ENCODE data around the gene ZNF530.

The ZNF530 gene

DNA sequence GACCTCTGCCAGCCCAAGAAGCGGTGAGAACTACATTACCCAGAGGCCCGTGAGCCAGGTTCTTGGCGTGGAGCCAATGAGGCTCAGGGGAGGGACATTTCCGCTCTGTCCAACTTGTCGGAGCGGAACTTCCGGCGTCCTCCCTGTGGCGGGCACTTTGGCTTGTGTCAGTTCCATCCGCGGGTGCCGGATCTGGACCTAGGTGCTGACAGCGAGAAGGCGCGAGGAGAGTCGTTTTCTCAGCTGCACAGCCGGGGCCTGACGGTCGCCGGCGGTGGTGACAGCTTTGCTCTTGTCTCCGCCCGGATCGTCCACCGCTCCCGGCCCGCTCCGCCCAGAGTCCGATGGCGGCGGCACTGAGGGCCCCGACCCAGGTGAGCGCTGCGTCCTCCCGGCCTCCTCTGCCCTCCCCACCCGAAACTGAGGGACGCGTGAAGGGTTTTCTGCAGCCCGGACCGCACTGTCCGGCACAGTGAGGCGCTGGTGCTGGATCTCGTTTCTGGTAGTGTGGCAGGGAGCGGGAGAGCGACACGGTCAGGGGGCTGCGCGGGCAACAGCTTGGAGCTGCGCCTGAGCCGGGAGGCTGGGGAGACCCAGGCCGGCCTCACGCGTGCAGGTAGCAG lies at the start of gene ZNF530:
TSS of gene ZNF530 (plus strand) at position 125 of the 623 bp plus-strand sequence. CDS start 4,461 bp downstream, outside the sequence.
- peak; percentile 5 for DNase-seq

DNA sequence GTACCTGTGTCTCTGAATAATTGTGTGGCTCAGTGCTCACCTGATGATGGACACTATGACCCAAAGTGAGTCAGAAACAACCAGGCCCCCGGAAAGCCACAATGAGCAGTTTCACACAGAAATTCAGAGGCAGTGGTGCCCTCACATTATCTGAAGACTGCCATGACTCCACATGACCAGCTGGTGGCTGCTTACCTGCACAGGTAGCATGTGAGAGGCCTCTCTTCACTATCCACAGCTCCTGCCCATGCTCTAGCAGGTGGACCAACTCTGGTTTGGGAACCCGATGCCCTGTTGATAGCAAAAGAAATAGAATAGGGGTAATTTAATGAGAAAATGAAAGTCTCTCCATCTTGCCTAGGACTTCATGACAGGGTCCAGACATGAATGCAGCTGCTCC lies 47.3 kb upstream of the ZNF530 start:
- no peak for DNase-seq

DNA sequence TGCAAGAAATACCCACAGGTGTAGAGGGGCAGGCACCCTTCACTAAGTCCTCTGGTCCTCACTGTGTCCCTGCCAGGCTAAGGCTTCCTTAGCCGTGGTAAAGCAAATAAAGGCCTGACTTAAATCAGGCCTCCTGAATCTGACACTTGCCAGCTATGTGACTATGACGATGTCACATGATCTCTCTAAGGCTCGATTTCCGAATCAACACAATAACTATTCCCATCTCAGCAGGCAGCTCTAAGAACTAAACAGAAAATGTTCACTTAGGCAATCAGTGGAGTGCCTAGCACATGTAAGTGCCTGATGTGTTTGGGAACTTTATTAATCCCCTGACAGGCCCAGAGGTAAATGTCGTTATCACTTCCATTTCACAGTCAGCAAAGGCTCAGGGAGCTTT lies 42.0 kb upstream of the ZNF530 start:
- DNase-seq: no peak

DNA sequence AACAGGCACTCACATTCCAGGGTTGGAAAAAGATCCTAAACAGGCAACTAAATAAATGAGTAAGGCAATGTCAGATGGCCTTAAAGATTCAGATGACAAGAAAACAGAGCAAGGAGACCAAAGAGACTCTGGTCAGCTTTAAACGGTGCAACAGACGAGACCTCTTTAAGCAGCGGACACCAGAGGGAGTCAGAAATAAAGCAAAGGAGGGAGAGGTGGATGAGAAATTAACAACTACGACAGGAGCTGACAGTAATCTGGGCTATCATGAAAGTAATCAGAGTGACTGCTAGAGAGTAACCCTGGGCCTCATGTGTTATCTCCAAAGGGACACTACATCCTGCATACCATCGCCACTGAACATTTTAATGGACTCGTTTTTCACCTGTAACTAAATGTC lies 41.2 kb upstream of the ZNF530 start:
- no peak for DNase-seq

DNA sequence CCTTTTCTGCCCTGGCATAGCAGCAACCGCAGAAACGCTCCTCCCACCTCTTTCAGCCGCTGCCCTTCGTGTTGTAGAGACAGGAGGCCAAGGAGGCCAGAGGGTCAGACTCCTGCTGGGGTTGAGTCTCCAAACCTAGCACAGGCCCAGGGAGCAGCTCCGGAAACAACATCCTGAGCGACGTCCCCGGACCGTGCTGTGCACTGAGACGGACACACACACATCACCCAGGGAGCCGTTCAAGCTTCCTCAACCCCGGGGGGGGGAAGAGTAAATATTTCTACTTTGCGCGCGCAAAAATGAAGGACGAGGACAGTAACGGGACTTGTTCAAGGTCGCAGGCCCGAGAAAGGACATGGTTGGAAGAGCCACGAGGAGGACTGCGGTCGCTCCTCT lies 40.7 kb upstream of the ZNF530 start:
- DNase-seq: no peak

DNA sequence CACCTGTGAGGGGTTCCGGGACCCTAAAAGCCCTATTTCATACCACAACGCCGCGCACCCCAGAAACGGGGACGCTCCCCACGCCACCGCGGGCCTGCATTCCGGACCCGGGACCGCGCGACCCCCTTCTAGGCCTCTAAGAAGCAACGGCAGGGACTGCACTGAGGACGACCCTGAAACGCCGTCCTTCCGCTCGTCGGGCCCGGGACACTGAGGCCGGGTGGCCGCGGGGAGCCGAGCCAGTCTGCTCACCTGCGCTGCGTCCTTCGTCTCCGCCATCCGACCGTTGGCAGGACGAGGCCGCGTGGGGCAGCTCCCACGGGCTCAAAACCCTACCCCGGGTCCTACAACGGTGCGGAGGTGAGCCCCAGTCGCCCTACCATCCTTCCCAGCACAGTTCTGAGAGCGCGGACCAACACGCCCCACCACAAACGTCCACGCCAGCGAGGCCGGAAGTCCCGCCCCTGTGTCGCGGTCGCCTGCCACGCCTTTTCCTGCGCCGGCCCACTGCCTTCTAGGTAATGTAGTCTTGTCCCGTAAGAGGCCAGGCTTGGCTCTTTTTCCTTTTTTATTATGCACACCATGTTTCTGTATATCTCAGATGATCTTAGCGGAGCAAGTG lies 40.2 kb upstream of the ZNF530 start, which contains the start of gene ZNF550:
TSS of gene ZNF550 (minus strand) at position 460 of the 622 bp plus-strand sequence. CDS start at position 279, 181 bp downstream.
- peak; percentile 19 for DNase-seq

DNA sequence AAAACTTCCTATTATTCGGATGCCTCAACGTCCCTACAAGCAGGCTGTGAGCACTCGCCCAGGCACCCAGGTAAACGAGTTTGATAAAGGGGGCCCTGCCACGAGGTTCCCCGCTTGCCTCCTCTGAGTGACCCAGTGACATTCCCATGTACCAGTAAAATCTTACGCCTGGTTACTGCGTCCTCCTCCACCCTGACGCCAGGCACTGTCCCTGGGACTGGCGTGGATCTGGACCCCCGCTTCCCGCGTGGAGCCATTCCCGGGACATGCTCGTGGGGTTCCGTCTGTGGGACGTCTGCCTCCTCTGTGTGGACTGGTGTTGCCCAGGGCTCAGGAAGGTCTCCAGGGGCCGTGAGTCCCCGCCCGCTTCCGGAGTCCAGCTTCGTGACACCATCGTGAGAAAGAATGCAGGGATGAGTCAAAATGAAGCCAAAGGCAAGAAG lies 39.6 kb upstream of the ZNF530 start:
- DNase-seq: no peak

DNA sequence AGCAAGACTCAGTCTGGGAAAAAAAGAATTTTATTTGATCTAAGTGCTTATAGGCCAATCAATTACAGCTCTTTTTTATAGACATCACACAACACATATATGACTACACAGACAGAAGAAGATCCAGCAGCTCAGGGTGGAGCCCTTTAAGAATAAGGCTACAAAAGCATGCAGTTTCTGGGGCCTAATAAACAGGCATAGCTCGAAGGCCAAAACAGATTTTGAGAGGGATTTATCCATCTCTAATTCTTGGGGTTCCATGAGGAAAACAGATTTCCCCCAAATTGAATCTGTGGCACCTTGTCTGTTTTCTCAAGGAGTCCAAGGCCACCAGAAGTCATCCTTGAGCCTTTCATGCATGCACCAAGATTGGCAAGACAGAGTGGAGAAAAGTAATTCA lies 36.1 kb upstream of the ZNF530 start:
- DNase-seq: no peak

DNA sequence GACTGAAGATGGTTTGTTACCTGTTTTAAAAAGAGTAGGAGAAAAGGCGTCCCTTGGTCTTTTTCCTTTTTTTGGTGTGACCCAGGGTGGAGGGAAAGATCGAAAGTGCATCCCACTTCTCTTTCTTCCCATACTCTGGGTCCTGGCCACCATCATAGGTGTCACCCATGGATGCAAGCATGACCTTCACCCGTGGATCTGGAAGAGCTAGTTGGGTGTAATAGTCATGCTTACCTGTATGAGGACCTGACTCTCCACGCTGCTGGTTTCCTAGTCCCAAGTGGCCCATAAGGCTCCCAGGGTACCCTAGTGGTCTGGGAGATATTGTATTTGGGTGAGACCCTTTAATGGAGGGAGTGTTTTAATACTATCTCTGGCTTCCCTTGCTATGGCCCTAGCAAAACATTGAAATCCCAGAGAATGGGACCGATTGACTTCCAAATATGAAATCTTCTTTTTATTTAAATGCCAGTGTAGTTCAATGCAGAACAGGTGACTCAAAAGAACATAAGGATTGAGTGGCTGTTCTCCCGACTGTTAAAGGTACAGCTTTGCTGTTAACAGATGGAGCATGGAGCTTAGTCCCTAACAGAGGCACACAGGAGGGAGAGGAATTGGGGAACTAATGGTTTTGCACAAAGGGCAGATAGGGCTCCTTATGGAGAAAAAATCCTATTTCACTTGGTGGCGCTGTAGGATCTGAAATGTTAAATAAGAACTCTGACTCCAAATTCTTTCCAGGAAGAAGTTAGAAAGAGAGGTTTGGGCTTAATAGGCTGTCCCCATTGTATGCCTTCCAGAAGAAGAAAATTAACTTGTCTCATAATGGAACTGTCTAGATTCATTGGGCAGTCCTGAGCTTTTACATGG lies 33.1 kb upstream of the ZNF530 start:
- DNase-seq: no peak

DNA sequence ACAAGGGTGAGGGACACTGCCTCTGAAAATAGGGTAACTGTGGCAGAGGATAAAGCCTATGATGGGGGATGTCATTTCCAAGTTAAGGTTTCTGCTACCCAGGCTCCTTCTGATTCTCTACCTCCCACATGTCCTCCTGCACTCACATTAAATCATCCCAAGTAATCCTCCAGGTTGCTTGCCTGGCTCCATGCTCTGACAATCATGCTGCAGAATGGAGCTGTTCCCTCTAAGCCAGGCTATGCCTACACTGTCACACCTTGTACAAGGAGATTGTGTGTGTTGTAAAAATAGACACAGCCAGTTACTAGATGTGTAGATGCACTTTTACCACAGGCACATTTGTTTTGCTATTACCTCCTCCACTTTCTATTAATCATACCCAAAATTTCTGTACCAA lies 29.0 kb upstream of the ZNF530 start:
- no peak for DNase-seq

DNA sequence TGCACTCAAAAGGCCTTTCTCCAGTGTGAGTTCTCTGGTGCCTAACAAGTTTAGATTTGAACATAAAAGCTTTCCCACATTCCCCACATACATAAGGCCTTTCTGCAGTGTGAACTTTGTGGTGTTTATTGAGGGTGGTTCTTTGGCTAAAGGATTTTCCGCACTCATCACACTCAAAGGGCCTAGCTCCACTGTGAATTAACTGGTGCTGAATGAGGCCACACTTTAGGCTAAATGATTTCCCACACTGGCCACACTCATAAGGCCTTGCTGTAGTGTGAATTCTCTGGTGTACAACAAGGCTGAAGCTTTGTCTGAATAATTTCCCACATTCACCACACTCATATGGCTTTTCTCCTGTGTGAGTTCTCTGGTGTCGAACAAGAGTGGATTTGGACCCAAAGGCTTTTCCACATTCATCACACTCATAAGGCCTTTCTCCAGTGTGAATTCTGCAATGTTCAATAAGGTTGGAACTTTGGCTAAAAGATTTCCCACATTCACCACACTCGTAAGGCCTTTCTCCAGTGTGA lies 27.2 kb upstream of the ZNF530 start:
- DNase-seq: no peak

DNA sequence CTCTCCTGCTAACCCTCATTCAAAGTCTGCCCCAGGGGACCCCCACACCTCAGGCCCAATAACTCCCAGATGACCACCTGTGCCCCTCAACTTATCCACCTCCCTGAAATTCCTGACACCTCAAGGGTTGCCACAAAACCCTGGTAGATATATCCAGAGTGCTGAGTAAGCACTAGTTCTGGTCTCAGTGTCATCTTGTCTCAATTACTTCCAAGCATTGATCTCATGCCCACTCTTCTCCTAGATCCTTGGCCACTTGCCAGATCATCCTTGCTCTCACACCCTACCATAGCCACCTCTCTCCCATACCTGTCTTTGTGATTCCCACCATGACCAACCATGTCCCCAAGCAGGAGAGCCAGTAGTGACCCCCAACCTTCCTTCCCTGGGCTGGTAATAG lies 23.0 kb upstream of the ZNF530 start:
- DNase-seq: no peak

DNA sequence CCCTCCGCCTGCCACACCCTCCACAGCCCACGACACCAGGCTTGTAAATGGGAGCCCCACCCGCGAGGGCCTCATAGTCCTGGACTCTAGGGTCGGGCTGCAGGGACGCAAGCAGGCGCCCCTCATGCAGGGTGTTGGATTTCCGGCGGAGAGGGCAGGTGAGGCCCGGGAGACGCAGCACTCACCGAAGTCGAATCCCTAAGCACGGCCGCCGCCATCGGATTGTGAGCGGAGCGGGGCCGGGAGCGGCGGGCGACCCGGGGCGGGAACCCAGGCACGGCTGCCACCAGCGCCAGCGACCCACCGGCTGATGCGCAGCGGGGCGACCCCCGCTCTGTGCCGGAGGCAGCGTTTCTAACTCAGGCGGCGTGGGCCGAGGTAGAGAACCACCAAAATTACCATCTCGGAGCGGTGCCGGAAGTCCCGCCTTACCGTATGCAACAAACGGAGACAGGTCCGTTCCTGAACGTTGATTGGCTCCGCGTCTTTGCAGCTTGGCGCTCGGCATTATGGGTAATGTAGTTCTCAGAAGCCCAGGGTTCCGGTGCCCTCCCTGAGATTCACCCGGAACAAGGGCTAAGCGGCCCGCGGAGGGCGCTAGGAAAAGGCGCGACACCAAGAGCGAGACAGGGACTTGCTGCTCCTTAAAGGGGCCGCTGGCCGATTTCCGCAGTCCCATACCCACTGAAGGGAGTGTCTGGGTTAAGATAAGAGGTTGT lies 21.0 kb upstream of the ZNF530 start, which contains the start of gene ZNF416:
TSS of gene ZNF416 (minus strand) at position 425 of the 719 bp plus-strand sequence. CDS start at position 218, 207 bp downstream.
- DNase-seq: peak; percentile 79

DNA sequence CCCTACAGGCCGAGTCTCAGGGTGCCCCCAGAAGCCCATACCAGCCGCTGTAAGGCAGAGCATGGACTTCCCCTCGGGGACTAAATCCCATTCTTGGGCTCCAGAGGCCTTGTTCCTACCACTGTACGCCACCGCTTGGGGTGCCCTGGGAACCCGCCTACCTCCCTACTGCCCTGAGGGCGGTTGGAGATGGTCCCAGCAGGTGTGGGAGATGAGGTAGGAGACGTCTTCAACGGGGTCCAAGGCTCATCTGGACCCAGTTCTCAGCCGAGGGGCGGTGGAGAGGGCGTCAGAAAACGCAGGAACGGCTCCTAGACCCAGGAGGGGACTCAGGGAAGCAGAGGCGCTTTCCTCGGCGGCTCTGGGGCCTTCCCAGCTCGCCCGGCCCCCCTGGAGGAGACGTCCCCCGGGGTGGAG lies 16.6 kb upstream of the ZNF530 start:
- DNase-seq: no peak

DNA sequence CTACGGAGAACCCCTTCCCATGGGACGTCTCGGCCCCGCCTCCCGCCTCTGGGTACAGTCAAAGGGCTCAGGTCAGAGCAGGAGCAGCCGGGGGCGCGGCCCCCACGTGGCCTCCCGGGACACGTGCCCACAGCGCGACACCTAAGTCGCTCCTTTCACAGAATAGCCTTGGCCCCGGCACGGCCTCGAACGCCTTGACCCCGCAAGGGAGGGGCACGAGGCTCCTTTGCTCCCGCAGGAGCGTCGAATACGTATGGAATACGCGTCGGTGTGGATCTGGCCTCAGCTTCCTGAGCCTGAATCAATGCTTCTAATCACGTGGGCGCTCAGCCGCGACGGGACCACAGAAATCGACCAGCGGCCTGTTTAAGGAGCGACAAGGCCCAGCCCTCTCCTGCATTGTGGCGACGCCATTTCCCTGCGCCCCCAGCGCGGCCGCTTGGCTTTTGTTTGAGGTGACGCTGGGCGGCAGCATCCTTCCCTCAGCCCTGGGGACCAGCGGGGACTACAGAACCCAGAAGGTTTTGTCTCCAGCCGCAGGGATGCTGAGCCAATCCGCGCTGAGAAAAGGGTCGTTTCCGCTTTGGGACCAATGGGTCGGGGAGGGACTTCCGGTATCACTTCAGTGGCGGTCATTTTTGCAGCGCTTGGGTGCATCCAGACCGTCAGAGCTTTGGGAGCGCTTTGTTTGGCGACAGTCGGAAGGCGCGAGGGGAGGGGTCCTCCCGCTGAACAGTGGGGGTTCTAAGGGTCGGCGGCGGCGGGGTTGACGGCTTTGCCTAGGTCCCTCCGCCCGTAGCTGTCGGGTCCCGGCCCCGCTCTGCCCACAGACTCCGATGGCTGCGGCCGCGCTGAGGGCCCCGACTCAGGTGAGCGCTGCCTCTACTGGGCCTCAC lies 15.9 kb upstream of the ZNF530 start, which contains the start of gene ZIK1:
TSS of gene ZIK1 (plus strand) at position 625 of the 896 bp plus-strand sequence. CDS start at position 837, 212 bp downstream.
- DNase-seq: no peak

DNA sequence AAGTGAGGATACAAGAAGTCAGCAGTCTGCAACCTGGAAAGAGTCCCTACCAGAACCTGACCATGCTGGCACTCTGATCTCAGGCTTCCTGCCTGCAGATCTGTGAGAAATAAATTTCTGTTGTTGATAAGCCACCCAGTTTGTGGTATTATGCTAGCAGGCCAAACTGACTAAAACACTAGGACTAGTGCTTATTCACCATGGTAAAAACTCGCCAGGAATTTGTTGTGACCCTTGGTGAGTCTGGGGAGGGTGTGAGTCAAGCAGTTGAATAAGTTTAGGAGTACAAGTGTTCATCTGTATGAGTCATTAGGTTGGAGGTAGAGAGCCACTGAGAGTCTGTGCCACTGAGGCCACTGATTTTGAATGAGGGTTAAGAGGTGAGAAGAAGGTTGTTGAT lies 12.2 kb upstream of the ZNF530 start:
- no peak for DNase-seq

DNA sequence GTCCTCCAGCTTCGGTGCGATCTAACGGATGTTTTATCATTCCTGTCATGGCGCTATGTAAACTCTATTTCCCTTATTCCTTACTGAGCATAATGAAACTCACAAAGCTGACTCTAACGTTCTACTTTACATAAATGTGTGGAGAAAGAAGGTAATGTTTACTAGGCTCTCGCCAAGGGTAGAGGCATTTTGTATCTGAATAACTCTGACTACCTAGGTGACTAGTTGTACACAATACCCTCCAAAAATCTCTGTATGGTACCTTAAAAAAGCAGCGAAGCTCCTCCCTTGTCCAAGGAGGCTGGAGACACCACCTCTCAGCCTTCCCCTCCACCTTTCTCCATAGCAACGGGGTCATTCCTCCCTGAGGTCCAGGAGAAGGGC lies 316 bp upstream of the ZNF530 start:
- DNase-seq: no peak

DNA sequence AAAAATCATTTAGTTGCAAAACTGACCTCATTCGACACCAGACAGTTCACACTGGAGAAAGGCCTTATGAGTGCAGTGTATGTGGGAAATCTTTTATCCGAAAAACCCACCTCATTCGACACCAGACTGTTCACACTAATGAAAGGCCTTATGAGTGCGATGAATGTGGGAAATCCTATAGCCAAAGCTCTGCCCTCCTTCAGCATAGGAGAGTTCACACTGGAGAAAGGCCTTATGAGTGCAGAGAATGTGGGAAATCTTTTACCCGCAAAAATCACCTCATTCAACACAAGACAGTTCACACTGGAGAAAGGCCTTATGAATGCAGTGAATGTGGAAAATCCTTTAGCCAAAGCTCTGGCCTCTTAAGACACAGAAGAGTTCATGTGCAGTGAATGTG lies 7.2 kb downstream of the ZNF530 start:
- DNase-seq: no peak

DNA sequence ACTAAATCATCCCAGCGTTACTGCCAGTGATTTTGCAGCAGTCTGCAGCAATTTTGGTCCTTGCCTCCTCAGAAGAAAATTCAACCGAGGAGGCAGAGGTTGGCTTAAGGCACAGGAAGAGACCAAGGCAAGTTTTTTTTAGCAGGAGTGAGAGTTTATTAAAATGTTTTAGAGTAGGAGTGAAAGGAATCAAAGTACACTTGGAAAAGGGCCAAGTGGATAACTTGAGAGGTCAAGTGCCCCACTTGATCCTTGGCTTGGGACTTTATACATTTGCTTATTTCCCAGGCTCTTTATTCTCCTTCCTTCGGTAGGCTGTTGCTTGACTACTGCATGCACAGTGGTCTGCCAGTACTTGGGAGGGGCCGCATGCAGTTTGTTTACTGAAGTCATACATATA lies 11.4 kb downstream of the ZNF530 start:
- no peak for DNase-seq

DNA sequence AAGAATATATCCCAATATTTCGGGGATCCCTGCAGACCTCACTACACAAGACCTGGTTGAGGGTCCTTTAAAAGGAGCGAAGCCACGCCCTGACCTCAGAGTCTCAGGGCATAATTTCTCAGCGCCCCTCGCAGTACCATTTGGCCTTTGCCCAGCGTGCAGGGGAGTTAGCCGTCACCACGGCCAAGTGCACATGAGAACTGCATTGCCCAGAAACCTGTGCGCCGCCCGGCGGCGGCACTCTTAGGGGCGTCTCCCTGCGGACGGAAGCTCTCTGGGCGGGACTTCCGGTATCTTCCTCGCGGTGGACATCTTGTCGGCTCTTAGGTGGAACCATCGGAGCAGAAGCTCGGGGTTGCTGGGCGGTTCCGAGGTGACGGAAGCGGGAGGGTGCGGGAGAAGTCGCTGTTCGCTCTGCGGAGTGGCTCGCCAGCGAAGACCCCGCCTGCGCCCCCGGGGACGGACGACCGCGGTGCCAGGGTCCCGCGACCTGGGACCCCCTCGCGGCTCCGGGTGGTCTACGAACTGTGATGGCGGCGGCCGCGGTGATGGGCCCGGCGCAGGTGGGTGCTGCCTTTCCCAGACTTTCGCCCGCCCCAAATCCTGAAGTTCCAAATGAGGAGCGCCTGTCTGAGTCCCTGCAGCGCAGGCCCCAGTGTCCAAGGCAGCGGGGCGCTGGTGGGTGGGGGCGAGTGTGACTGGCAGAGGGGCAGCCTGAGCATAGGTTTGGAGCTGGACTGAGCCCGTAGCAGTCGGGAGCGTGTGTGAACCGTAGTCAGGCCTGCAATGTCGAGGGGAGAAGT lies 14.5 kb downstream of the ZNF530 start, which contains the start of gene ZNF134:
TSS of gene ZNF134 (plus strand) at position 302 of the 803 bp plus-strand sequence. CDS start 5,227 bp downstream, outside the sequence.
- peak; percentile 21 for DNase-seq
